ENCODE results near the gene ELK4. TPM values are rescaled to one million over a fixed set of nuclear protein-coding genes. Genes with fewer than 3 reads are reported as not detected.
A peak's percentile ranks its signal among the peaks of the same experiment; 100 is the strongest.
"Not testable (repeated sequence)": the region's sequence is repeated elsewhere in the genome, so short reads cannot be mapped to it uniquely, and the experiment has no call there.

The ELK4 gene
- total RNA-seq, 2 donors from 2014 or later = 36.3 to 39.1 TPM

DNA sequence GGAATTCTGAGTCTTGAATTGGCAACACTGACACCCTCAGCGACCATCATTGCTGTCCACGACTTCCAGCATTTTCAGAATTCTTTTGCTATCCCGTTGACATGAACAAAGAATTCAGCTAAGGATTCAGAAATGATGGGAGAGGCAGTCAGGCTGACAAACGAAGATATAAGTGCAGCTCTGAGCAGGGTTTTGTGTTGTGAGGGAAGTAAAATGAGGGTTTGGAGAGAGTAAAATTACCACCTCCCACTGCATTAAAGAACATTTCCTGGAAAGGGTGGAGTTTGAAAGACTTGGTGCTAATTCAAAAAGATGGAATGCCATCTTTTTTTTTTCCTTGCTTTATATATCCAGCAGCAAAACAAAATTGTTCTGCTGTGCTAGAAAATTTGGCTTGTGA, 4.9 kb upstream of the ELK4 start:
- intact Hi-C loops (cut with DNase I) = loop anchor here in 1 of 2 donors (10.0 kb wide), 1 partner anchor 102 kb away; no protein-coding TSS in a partner anchor
- DNase-seq = no peak
- no peak for ATAC-seq

DNA sequence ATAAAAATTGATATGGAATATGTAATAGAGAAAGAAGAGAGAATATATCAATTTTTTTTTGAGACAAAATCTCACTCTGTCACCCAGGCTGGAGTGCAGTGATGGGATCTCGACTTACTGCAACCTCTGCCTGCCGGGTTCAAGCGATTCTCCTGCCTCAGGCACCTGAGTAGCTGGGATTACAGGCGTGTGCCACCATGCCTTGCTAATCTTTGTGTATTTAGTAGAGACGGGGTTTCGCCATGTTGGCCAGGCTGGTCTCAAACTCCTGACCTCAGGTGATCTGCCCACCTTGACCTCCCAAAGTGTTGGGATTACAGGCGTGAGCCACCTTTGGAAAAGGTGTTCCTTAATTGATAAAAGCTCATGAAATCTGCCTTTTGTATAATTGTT, 4.3 kb upstream of the ELK4 start:
- DNase-seq, ATAC-seq: not testable (repeated sequence)
- intact Hi-C loops (cut with DNase I) = loop anchor here in 1 of 2 donors (10.0 kb wide), 1 partner anchor 101 kb away; no protein-coding TSS in a partner anchor

DNA sequence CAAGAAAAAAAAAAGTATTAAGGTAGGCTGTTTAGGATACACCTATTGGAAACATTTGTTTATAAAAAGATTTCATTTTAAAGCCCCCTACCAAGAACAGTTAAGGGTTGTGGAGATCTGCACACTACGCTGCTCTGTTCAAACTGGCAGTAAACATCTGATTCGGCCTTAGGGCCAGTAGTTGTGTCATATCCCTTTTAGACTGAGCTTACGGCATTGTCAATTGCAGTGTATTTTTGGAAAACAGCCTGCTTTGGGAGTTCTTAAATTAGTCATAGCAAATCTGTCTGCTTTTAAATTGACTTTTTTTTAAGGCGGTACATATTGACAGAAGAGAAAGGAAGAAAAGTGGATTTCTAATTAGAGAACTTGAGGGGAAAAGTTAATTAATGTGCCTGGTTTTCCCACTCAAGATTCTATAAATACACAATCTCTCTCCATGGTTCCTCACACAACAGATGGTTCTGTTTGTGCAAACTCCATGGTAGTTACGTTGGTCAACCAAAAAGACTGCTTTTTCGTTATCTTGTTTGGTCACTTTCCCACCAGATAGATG, 1.7 kb upstream of the ELK4 start:
- DNase-seq = no peak
- no peak for ATAC-seq
- intact Hi-C loops (cut with DNase I) = loop anchor here (2.0 to 10.0 kb wide), 3 partner anchors 41 to 99 kb away; no protein-coding TSS in a partner anchor

DNA sequence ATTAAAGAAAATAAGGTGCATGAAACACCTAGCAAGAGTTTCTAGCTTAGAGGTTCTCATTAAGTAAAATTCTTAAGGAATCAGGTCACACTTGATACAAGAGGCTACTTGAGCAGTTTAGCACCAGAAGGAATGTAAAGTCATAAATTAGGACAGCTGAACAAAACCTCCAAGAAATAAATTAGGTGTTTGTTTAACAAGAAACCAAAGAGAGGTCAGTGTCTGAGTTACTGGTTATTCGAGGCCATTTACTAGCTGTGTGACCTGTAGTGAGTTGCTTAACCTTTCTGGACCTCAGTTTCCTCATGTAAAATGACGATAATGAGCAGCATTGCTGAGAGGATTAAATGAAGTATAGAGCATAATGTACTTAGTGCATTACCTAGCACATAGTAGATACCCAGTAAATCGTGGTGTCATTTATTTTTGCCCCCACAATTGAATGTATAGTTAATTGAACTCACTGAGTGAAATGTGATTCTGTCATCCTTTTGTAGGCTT, 908 bp upstream of the ELK4 start:
- ATAC-seq (no peak), DNase-seq (no peak)
- intact Hi-C loops (cut with DNase I) = loop anchor here (2.0 to 10.0 kb wide), 3 partner anchors 40 to 98 kb away; no protein-coding TSS in a partner anchor

DNA sequence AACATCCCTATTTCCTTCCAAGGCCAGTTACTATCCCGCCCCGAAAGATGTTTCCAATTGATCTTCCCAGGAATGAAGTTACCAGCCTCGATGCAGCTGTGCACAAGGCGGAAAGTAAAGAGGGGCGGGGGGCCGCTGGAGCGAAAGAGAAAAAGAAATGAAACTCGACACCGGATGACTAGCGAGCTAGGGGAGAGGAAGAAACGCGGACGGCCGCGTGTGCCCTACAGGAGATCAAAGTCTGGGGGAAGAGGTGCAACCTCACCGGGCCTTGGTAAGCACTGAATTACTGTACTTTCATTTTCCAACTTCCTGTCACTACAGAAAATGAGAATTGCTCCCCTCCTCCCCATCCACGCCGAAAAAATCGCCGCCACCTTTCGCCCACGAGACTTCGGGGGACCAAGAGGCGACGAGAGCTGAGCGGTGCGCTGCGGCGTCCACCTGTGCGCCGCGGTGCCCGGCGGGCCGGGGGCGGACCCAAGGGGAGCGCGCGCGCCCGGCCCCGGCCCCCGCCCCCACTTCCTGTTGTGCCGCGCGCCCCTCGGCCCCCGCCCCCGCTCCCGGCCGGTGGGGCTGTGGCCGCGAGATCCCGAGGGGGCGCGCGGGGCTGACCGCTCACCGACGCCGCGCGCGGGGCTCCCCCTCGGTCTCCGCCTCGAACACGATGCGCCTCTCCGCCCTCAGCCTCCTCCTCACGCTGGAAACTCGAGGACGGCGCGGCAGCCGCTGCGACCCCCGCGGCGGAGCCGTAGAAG, 622 bp downstream of the ELK4 start:
- intact Hi-C loops (cut with DNase I) = loop anchor here (5.0 to 10.0 kb wide), 2 partner anchors 39 to 96 kb away; no protein-coding TSS in a partner anchor
- peak; percentile 67 for DNase-seq
- peak; percentile 80 to 81 for ATAC-seq

DNA sequence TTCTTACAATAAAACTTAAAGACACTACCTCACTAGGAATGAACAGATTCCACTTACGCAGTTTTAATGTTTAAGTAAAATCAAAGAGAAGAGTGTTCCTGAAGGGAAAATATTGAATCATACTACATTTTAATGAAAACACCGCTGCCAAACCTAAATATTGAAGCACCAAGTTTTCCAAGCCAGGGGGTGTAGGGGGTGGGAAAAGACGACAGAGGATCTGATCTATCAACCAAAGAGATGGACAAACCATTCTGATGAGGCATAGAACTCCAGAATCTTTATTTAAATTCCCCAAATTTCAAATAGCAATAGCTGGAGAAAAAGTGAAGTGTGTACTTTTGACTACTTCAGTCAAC, 1.2 kb downstream of the ELK4 start:
- DNase-seq (no peak), ATAC-seq (no peak)
- intact Hi-C loops (cut with DNase I) = loop anchor here (5.0 to 10.0 kb wide), 2 partner anchors 38 to 96 kb away; no protein-coding TSS in a partner anchor

DNA sequence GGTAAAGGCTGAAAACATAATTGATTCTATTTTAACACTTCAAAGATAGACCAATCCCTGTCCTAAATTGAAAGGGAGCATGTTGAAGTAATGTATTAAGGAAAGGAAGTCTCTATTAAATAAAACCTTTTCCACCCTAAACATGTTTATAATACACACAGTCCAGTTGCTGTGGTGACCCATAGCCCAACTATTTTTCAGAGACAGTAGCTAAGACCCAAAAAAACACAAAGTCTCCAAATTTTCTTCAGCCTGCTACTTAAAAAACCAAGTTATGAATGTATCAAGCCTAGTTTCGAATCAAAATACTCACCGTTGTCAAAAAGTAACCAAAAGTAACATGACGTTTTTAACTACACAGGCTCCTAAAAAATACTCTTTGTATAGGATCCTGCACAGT, 1.6 kb downstream of the ELK4 start:
- ATAC-seq (no peak), DNase-seq (no peak)
- intact Hi-C loops (cut with DNase I) = loop anchor here (5.0 to 10.0 kb wide), 2 partner anchors 38 to 95 kb away; no protein-coding TSS in a partner anchor

DNA sequence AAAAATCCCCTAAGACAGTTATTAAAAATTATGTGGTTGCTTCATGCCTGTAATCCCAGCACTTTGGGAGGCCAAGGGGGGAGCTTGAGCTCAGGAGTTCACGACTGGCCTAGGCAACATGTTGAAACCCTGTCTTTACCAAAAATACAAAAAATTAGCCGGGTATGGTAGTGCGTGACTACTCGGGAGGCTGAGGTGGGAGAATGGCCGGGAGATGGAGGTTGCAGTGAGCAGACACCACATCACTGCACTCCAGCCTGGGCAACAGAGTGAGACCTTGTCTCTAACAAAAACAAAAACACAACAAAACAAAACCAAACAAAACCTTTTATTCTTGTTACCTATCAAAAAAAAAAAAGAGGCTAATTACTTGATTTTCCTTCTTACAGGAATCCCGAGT, 2.1 kb downstream of the ELK4 start:
- DNase-seq (no peak), ATAC-seq (no peak)
- intact Hi-C loops (cut with DNase I) = loop anchor here (5.0 to 10.0 kb wide), 2 partner anchors 37 to 95 kb away; no protein-coding TSS in a partner anchor

DNA sequence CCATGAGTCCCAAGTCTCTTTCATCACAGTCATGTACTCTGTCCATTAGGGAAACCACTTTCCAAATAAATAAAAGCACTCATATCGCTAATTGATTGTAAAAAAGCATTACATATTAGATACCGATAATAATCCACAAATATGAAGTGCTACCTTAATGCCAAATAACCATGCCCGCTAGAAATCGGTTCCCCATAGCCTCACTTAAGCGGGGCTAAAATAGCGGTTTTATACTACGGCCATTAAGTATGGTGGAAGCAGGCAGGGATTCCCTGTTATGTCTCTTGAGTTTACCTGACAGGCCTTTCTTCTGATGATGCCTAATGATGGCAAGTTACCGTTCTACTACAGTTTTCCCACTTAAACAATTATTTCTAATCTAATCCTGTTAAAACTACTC, 3.9 kb downstream of the ELK4 start:
- no peak for ATAC-seq
- intact Hi-C loops (cut with DNase I) = no loop called here
- DNase-seq = no peak

DNA sequence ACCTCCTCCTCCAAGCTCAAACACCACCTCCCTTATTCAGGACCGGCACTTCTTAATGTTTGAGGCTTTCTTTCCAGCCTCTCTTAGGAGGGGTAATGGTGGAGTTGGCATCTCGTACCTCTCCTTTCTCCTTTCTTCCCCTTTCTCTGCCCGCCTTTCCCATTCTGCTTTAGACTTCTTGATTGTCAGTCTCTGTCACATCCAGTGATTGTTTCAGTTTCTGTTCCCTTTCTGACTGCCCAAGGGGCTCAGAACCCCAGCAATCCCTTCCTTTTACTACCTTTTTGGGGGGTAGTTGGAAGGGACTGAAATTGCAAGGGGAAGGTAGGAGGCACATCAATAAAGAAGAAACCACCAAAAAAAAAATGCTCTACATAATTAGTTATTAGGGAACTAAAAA, 5.6 kb downstream of the ELK4 start:
- ATAC-seq = no peak
- DNase-seq = no peak
- intact Hi-C loops (cut with DNase I) = no loop called here

DNA sequence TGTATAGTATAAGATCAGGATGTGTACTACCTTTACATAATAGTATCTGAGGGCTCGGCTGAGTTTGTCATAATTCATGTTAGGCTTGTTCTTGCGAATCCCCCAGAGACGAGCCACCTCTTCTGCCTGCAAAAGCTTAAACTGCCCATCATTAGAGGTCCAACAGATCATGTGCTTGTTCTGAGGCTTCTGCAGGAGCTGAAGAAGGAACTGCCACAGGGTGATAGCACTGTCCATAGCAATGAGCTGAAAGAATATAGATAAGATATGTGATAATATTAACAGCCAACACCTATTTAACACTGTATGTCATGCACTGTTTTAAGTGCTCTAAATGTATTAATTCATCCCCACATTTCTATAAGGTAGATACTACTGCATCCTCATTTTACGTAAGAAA, 8.2 kb downstream of the ELK4 start:
- ATAC-seq (no peak), DNase-seq (no peak)
- intact Hi-C loops (cut with DNase I) = no loop called here

DNA sequence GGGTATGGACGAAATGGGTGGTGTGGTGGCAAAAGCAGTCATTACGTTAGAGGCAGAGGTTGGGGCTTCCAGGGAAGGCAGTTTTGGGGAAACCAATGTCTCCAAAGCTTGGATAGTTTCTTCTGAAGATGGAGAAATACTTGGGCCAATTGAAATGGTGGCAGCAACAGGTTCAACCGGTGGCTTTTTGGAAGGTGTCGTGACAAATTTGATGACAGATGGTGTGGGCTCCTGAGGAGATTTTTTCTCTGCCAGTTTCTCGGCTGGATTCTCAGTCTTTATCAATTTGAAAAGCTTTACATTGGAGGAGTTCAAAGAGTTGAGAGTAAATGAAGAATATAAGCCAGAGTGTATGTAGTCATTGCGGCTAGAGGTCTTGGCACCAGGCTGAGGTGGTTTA, 11.5 kb downstream of the ELK4 start:
- intact Hi-C loops (cut with DNase I) = no loop called here
- ATAC-seq (no peak), DNase-seq (no peak)

DNA sequence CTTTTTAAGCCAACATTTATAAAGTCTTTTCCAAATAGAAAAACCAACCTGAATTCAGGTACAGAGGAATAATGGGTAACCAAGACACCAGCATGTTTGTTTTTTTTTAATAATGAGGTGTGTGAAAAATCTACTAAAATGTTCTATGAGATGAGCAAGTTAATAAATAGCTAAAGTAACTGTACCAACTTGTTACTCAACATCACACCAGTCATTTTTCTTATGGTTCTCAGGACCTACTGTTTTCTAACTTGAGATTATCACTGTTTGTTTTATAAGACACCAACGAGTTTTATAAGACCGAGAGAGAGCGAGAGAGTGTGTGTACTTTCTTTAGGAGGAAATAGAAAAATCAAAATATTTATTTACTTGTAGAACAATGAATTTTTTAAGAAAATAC, 12.4 kb downstream of the ELK4 start:
- ATAC-seq (no peak), DNase-seq (no peak)
- intact Hi-C loops (cut with DNase I) = no loop called here

DNA sequence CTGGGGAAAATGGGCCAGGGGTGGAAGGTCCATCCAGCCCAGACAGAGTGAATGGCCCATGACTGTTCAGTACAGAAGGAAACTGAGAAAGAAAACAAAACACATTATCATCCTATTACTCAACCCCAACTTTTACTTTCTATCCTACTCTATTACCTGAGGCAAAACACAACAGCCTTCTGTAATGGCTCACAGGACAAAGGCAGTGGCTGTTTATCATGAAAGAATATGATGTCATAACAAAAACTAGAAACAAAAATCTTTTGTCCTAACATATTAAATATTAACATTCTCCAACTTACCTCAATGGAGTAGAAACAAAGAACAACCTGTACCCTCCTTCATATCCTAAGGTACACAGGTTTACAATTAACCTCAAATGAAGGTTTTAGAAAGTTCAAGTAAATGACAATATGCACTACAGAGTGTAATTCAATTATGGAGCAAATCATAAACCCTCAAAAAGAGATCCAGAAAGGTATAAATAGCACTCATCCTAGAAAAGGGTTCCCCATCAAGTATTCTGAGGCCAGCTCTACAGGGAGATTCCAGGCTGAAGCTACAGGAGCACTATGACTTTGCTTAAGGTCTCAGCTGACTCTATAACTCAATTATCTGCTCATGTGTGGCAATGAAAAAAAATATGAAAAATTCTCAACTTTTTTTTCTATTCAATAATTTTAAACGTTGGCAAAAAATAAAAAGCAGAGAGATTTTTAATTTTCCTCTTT, 15.1 kb downstream of the ELK4 start:
- DNase-seq = no peak
- ATAC-seq = no peak
- intact Hi-C loops (cut with DNase I) = no loop called here

DNA sequence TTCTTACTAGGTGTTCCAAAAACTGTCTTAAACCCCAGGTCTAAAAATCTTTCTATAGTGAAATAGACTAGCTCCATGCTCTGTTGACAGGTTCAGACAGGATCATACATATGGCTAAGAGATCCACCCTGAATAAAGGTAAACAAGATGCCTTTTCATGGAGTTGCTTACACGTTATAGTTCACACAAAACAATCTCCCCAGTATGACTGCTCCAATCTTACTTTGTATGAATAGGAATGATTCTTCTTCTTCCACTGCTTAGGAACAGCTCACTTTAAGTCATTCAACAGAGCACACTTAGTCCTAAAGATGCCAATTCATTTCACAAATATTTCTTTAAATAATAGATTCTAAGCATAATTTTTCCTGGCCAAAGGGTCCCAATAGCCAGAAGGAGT, 16.0 kb downstream of the ELK4 start:
- intact Hi-C loops (cut with DNase I) = no loop called here
- DNase-seq (no peak), ATAC-seq (no peak)

DNA sequence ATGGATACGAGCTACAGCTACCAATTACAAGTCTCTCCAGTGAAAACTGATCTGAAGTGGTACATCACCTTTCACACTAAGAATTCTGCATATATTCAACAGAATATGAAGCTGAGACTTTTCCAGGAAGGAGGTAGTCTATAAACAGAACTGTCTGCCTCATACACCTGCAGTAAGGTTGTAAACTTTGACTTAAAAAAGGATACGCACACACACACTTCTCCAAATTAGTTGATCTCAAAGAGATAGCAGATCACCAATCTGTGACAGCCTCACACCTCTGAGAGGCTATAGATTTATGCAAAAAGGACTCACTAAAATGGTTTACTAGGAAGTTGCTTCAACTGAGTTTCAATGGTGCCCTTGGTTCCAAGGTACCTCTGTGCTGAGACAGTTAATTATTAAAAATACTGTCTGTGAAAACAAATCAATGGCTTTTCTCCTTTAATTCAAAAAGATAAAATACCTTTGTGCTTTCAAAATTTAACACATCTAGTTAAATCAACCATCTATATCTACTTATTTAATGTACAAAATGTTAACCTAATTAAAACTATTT, 17.9 kb downstream of the ELK4 start:
- DNase-seq (no peak), ATAC-seq (no peak)
- intact Hi-C loops (cut with DNase I) = no loop called here

DNA sequence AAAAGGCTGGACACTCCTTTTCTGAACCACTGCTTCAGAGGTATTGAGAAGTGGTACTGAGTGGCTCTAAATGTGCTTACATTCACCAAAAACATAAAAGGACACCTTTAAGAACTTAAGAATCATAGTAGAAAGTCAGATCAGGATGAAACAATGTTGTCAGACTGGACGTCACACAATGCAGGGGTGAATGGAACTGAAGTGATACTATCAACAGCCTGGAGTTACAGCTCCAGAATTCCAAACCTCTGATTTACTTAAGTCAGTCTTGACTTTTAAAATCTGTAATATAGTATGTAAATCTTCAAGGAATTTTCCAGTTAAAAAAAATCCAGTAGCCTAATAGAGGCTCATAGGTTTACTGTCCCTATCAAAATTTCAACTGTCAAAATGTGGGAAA, 19.3 kb downstream of the ELK4 start:
- intact Hi-C loops (cut with DNase I) = no loop called here
- DNase-seq (no peak), ATAC-seq (no peak)

DNA sequence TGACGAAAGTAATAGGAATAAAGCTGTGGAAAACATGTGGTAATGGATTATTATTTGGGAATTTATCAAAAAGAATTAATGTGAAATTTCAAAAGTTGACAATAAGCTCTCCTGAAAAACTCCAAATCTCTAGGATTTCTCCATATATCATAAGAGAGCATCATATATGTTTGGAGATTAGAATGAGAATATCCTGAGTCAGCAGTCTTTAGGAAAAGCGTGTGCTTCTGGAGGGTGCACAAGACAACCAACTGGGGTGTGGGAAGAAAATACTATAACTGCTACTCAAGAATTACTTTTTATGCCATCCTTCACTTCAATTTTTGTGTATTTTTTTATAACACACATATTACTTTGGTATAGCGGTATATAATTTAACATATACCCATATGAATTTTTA, 19.7 kb downstream of the ELK4 start:
- no peak for DNase-seq
- intact Hi-C loops (cut with DNase I) = no loop called here

DNA sequence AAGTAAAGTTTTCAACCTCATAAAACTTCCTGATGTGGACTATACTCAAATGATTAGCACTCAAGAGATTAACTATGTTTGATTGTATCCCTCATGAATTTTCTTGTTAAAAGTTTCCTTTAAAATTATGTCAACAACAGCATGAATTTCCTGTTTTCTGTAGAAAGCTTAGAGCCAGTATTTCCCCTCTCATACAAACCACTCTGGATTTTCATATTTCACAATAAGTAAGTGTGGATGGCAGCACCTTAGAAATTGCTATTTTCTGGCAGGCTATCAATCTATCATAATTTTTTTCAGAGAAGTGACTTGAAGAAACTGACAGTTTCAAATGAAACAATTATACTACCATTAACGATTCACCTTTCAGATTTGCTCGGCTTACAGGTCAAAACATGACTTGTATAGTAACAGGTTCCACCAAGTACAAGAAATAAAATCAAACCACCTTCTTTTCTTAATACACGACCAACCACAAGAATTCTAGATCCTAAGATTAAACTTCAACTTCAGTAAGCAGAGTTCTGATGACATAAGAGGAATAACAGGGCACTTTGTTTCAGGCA, 20.8 kb downstream of the ELK4 start:
- DNase-seq (no peak), ATAC-seq (no peak)
- intact Hi-C loops (cut with DNase I) = no loop called here

More for the DNA sequence above, 19.7 kb downstream of the ELK4 start:
- no peak for ATAC-seq
